Chondrocyte (in vitro differentiated cells): ENCODE results near the gene GREB1L. TPM values are rescaled to one million over a fixed set of nuclear protein-coding genes. Genes with fewer than 3 reads are reported as not detected.

ENCODE experiments used
- DNase-seq: peaks from one replicate; pipeline ENCODE4 v3.0.0; 2021; ENCODE audit warnings: mixed read lengths, low spot score
- H3K27ac Mint-ChIP-seq: one replicate; pipeline ENCODE4 v1.8.0; 2021; ENCODE audit warnings: mild to moderate bottlenecking, moderate library complexity, mixed read lengths; ENCODE audit not compliant: unreplicated experiment
- H3K27me3 Mint-ChIP-seq: 2 replicates; pipeline ENCODE4 v1.8.0; 2021; ENCODE audit warnings: low read depth, mixed read lengths
- H3K36me3 Mint-ChIP-seq: 2 replicates; pipeline ENCODE4 v1.8.0; 2021; ENCODE audit warnings: low read depth, mixed read lengths
- H3K4me1 Mint-ChIP-seq: 2 replicates; pipeline ENCODE4 v1.8.0; 2021; ENCODE audit warnings: low read depth, mild to moderate bottlenecking, mixed read lengths
- H3K4me3 Mint-ChIP-seq: one replicate; pipeline ENCODE4 v1.8.0; 2021; ENCODE audit warnings: mild to moderate bottlenecking, moderate library complexity, mixed read lengths; ENCODE audit not compliant: unreplicated experiment
- H3K9me3 Mint-ChIP-seq: 2 replicates; pipeline ENCODE4 v1.8.0; 2021; ENCODE audit warnings: low read depth, mixed read lengths
- total RNA-seq: library from RNA; stranded (reverse); gene quantifications from 3 replicates; pipeline ENCODE4 v1.2.1, GENCODE V29; 2021
- TF ChIP-seq, protein P1 (sequence below): fragments of 200-600 bp; sonication (generic); IDR thresholded peaks from 2 replicates; pipeline ENCODE4 v1.5.0; 2021; ENCODE audit warnings: antibody characterized with exemption, mild to moderate bottlenecking, moderate library complexity

GREB1L gene
- total RNA-seq, 1 donor from 2014 or later, result 2.4 TPM

DNA sequence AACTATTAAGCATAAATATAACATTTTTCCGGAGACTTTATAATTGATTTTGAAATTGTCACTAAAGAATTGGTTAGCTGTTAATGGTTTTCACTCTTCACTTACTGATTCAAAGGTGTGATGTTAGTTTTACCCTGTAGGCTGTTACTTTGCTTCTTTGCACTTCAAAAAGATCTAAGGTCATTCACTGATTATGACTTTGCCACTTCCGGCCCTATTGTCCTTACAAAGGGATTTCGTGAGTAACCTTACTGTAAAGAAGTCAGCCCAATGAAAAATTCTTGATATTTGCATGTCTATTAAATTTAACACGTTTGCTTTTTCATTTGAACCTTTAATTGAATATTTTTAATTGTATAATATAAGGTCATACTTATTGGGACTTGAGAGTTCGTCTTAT lies 61.4 kb downstream of the GREB1L start:
- Mint-ChIP-seq H3K27me3 (peaks cover 11% of the 10 kb centered on the region), H3K4me1 (no peaks in the 10 kb centered on the region), H3K4me3 (no peak overlapping the region), H3K27ac (no peak overlapping the region), H3K36me3 (no peaks in the 10 kb centered on the region), H3K9me3 (no peaks in the 10 kb centered on the region)
- TF ChIP-seq, protein P1, sequence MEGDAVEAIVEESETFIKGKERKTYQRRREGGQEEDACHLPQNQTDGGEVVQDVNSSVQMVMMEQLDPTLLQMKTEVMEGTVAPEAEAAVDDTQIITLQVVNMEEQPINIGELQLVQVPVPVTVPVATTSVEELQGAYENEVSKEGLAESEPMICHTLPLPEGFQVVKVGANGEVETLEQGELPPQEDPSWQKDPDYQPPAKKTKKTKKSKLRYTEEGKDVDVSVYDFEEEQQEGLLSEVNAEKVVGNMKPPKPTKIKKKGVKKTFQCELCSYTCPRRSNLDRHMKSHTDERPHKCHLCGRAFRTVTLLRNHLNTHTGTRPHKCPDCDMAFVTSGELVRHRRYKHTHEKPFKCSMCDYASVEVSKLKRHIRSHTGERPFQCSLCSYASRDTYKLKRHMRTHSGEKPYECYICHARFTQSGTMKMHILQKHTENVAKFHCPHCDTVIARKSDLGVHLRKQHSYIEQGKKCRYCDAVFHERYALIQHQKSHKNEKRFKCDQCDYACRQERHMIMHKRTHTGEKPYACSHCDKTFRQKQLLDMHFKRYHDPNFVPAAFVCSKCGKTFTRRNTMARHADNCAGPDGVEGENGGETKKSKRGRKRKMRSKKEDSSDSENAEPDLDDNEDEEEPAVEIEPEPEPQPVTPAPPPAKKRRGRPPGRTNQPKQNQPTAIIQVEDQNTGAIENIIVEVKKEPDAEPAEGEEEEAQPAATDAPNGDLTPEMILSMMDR, result no peak
- DNase-seq, result no peak

DNA sequence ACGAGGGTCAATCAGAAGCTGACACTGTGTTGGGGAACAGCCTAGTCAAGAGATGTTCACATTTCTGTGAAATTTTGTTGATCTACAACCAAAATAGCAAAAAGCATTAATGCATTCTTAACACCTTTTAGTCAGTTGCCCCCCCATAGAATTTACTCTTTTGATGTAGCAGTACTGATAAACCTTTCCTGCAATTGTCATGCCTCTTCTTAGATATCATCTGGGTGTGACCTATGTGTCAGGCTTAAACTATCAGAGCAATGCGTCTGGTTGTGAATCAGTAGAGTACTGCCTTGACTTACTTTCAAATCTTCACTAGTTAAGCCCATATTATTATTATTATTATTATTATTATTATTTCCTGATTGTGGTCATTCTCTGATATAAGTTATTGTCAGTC lies 61.9 kb downstream of the GREB1L start:
- H3K4me3 Mint-ChIP-seq, result no peak overlapping the region
- no peaks in the 10 kb centered on the region for H3K9me3 Mint-ChIP-seq
- no peak overlapping the region for H3K27ac Mint-ChIP-seq
- no peaks in the 10 kb centered on the region for H3K4me1 Mint-ChIP-seq
- peaks cover 14% of the 10 kb centered on the region for H3K27me3 Mint-ChIP-seq
- no peak for DNase-seq
- TF ChIP-seq, protein P1, result no peak
- H3K36me3 Mint-ChIP-seq, result peaks cover 2% of the 10 kb centered on the region

DNA sequence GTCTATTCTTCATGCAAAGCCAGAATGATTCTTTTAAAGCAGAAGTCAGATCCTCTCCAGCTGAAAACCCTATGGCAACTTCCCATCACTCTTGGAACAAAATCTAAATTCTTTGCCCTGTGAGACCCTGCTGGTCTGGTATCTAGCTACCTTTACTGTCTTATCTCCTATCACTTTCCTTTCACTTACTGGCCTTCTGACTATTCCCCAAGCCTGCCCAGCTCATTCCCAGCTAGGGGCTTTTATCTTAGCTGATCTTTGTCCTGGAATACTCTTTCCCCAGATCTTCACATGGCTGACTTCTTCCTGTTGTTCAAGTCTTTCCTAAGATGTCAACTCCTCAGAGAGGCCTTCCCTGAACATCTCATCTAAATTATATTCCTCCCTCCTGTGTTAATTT lies 63.6 kb downstream of the GREB1L start:
- Mint-ChIP-seq H3K27me3 (peaks cover 11% of the 10 kb centered on the region), H3K4me1 (no peaks in the 10 kb centered on the region), H3K4me3 (no peak overlapping the region), H3K9me3 (no peaks in the 10 kb centered on the region), H3K36me3 (peaks cover 2% of the 10 kb centered on the region), H3K27ac (no peak overlapping the region)
- DNase-seq, result no peak
- TF ChIP-seq, protein P1, result no peak

DNA sequence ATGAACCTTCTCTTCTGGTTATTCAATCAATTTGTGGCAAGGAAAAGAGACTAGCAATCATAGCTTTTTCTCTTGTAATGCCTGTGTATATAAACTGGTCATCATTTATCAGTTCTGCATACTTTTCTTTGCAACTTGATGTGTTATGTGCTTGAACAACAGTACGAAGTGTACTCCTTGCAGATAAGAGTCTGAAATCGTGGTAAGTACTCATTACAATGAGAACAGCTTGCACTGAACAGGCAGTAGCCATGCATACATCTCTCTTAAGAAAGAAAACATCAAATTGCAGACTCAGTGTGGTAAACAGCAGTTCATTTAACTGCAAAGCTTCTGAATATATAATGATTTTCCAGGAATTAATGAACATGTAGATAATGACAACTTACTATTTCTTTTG lies 64.3 kb downstream of the GREB1L start:
- peaks cover 11% of the 10 kb centered on the region for H3K27me3 Mint-ChIP-seq
- peaks cover 2% of the 10 kb centered on the region for H3K36me3 Mint-ChIP-seq
- H3K4me3 Mint-ChIP-seq, result no peak overlapping the region
- no peaks in the 10 kb centered on the region for H3K4me1 Mint-ChIP-seq
- TF ChIP-seq, protein P1, result no peak
- H3K9me3 Mint-ChIP-seq, result no peaks in the 10 kb centered on the region
- no peak overlapping the region for H3K27ac Mint-ChIP-seq
- DNase-seq, result no peak

DNA sequence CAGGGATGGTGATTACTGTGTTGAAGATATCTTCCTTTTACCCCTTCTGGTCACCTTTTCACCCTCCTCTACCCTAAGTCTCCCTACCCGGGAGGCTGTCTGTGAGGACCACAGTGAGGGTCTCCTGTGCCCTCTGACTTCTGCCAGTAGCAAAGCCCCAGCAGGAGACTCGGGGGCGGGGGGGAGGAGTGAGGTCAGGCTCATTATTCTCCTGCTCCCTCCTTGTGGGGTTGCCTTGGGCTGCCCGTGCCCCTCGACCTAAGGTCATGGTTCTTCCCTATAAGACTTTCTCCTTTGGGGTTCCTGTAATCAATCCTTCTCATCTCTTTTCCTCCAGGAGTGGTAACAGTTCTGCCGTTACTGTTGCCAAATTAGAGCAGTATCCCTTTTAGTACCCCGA lies 65.5 kb downstream of the GREB1L start:
- Mint-ChIP-seq H3K4me3 (no peak overlapping the region), H3K36me3 (peaks cover 2% of the 10 kb centered on the region), H3K27me3 (peaks cover 11% of the 10 kb centered on the region), H3K9me3 (no peaks in the 10 kb centered on the region), H3K27ac (no peak overlapping the region), H3K4me1 (no peaks in the 10 kb centered on the region)
- TF ChIP-seq, protein P1, result no peak
- no peak for DNase-seq
